Activated CD8-positive, alpha-beta T cell treated with anti-CD3 and anti-CD28 coated beads, Interleukin-2, amount 10 ng/mL, durations not matched to agents 7 days and 5 days (primary cell): ENCODE measurements around the gene INSIG1. TPM values are rescaled to one million over a fixed set of nuclear protein-coding genes. Genes with fewer than 3 reads are reported as not detected.

Experiments used
- ATAC-seq: fragments of 150-1000 bp; cut with Tn5 transposase; one replicate; pipeline ENCODE4 v1.10.0; 2021; ENCODE audit warnings: moderate library complexity
- CTCF ChIA-PET: fragments of 350-600 bp; sonication (Branson Sonifier 250); formaldehyde crosslinking; loops from one replicate; lab custom pipeline; 2021; ENCODE audit warnings: antibody characterized with exemption; lab: Charles Lee
- POLR2A ChIA-PET: fragments of 350-600 bp; sonication (Branson Sonifier 250); formaldehyde crosslinking; loops from one replicate; lab custom pipeline; 2021; ENCODE audit warnings: antibody characterized with exemption; lab: Charles Lee
- DNase-seq: peaks from one replicate; pipeline ENCODE4 v3.0.0-alpha.2; 2020
- H3K27ac Mint-ChIP-seq: one replicate; pipeline ENCODE4 v1.8.0; 2021; ENCODE audit warnings: mild to moderate bottlenecking, mixed read lengths
- H3K27me3 Mint-ChIP-seq: one replicate; pipeline ENCODE4 v1.8.0; 2021; ENCODE audit warnings: low read depth, mixed read lengths
- H3K36me3 Mint-ChIP-seq: one replicate; pipeline ENCODE4 v1.8.0; 2021; ENCODE audit warnings: low read depth, mixed read lengths
- H3K4me1 Mint-ChIP-seq: one replicate; pipeline ENCODE4 v1.8.0; 2021; ENCODE audit warnings: low read depth, mixed read lengths
- H3K4me3 Mint-ChIP-seq: one replicate; pipeline ENCODE4 v1.8.0; 2021; ENCODE audit warnings: mild to moderate bottlenecking, mixed read lengths
- H3K9me3 Mint-ChIP-seq: one replicate; pipeline ENCODE4 v1.8.0; 2022; ENCODE audit warnings: mixed read lengths; ENCODE audit not compliant: insufficient read depth
- total RNA-seq, 2 experiments: library from RNA; stranded (reverse); gene quantifications; one replicate each; pipeline ENCODE4 v1.2.3, GENCODE V29; 2021

INSIG1 gene
- total RNA-seq, 2 experiments from 2014 or later = 83.9 to 89.1 TPM

DNA sequence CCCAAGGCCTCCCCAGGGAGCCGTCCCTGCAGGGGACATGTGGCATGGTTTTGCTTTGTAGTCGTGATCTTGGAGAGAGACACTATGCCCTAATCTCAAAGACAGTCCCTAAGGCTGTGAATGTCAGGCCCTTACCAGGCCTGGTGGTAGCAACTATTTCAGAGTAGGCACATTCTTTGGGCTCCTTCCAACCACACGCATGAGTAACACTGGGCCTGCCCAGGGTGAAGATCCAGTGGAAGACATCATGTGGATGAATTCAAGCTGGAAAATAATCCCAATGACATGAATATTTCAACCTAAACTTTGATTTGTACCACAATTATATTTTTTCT is 39.5 kb upstream of the INSIG1 start:
- ChIA-PET POLR2A (no interaction called here), CTCF (no interaction called here)
- Mint-ChIP-seq H3K36me3 (no peaks in the 10 kb centered on the region), H3K4me3 (no peak overlapping the region), H3K9me3 (no peaks in the 10 kb centered on the region), H3K27ac (no peak overlapping the region), H3K27me3 (peaks cover 3% of the 10 kb centered on the region), H3K4me1 (no peaks in the 10 kb centered on the region)
- no peak for DNase-seq
- ATAC-seq = no peak

DNA sequence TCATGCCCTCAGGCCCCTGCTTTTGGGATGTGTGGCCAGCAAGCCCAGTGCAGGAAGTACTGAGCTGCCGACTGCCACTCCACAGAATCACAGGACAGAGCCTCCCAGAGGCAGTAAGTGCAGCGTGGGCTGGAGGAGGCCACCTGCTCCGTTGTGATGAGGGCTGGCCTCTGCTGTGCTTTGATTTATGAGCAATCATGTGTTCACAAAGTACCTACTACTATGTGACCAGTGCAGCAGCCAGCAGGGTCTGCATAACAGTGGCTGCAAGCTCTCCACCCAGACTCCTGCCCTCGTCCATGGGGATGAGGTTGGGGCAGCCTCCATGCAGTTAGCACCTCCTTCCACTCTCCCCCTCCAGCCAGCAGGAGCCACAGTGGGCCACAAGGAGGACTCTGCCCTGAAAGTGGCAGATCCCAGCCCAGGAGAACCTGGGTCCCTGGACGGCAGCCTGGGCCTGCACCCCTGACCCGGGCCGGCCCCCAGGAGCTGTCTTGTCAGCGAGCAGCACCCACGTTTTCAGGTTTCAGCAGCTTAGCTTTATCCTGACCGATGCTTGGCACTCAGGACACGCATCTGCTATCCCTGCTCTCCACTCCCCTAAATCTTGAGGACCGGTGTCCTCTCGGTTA is 37.7 kb upstream of the INSIG1 start:
- Mint-ChIP-seq H3K4me3 (no peak overlapping the region), H3K27me3 (no peaks in the 10 kb centered on the region), H3K4me1 (no peaks in the 10 kb centered on the region), H3K9me3 (no peaks in the 10 kb centered on the region), H3K36me3 (no peaks in the 10 kb centered on the region), H3K27ac (no peak overlapping the region)
- DNase-seq (no peak), ATAC-seq (no peak)
- POLR2A ChIA-PET = no interaction called here
- CTCF ChIA-PET = no interaction called here

- CTCF ChIA-PET = no interaction called here
- no peak for DNase-seq
Measured at GRCh38 chr7:155260498-155260872, 37.2 kb upstream of the INSIG1 start.

GRCh38 chr7:155261031-155261985 is 36.4 kb upstream of the INSIG1 start:
- no peak overlapping the region for H3K4me3 Mint-ChIP-seq
- ChIA-PET POLR2A (no interaction called here), CTCF (no interaction called here)
- no peaks in the 10 kb centered on the region for H3K27me3 Mint-ChIP-seq
- no peak overlapping the region for H3K27ac Mint-ChIP-seq
- no peaks in the 10 kb centered on the region for H3K4me1 Mint-ChIP-seq
- ATAC-seq = no peak
- no peaks in the 10 kb centered on the region for H3K9me3 Mint-ChIP-seq
- no peak for DNase-seq
- H3K36me3 Mint-ChIP-seq = no peaks in the 10 kb centered on the region

More at GRCh38 chr7:155260498-155260872, 37.2 kb upstream of the INSIG1 start:
- POLR2A ChIA-PET = no interaction called here
- Mint-ChIP-seq H3K9me3 (no peaks in the 10 kb centered on the region), H3K27ac (no peak overlapping the region), H3K27me3 (no peaks in the 10 kb centered on the region), H3K4me3 (no peak overlapping the region), H3K4me1 (no peaks in the 10 kb centered on the region), H3K36me3 (no peaks in the 10 kb centered on the region)
- no peak for ATAC-seq

GRCh38 chr7:155262031-155262430 is 35.6 kb upstream of the INSIG1 start:
- ATAC-seq = no peak
- no peaks in the 10 kb centered on the region for H3K9me3 Mint-ChIP-seq

GRCh38 chr7:155263051-155263450 is 34.6 kb upstream of the INSIG1 start:
- ATAC-seq (no peak), DNase-seq (no peak)
- H3K27me3 Mint-ChIP-seq = no peaks in the 10 kb centered on the region
- H3K4me1 Mint-ChIP-seq = no peaks in the 10 kb centered on the region
- no peaks in the 10 kb centered on the region for H3K36me3 Mint-ChIP-seq
- ChIA-PET CTCF (no interaction called here), POLR2A (no interaction called here)
- H3K9me3 Mint-ChIP-seq = no peaks in the 10 kb centered on the region
- no peak overlapping the region for H3K4me3 Mint-ChIP-seq
- no peak overlapping the region for H3K27ac Mint-ChIP-seq

More at GRCh38 chr7:155262031-155262430, 35.6 kb upstream of the INSIG1 start:
- ChIA-PET POLR2A (no interaction called here), CTCF (no interaction called here)
- H3K4me1 Mint-ChIP-seq = no peaks in the 10 kb centered on the region
- H3K4me3 Mint-ChIP-seq = no peak overlapping the region
- no peaks in the 10 kb centered on the region for H3K36me3 Mint-ChIP-seq
- DNase-seq = no peak
- no peak overlapping the region for H3K27ac Mint-ChIP-seq
- no peaks in the 10 kb centered on the region for H3K27me3 Mint-ChIP-seq

DNA sequence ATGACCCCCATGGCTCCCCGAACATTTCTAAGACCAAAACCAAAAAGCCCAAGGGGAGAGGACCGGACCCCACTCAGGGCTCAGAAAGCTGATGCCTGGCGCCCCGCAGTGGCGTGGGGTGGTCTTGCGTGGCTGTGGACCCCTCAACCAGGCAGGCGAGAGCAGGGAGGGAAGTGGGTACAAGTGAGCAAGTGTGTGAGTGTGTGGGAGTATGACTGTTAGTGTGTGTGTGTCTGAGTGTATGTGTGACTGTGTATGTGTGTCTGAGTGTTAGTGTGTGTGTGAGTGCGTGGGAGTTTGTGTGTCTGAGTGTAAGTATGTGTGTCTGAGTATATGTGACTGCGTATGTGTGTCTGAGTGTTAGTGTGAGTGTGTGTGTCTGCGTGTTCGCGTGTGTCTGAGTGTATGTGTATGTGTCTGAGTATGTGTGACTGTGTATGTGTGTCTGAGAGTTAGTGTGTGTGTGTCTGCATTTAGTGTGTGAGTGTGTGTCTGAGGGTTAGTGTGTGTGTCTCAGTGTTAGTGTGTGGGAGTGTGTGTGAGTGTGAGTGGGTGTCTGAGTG is 34.0 kb upstream of the INSIG1 start:
- Mint-ChIP-seq H3K27ac (no peak overlapping the region), H3K27me3 (no peaks in the 10 kb centered on the region), H3K36me3 (no peaks in the 10 kb centered on the region), H3K4me3 (no peak overlapping the region), H3K4me1 (no peaks in the 10 kb centered on the region), H3K9me3 (no peaks in the 10 kb centered on the region)
- ChIA-PET CTCF (no interaction called here), POLR2A (no interaction called here)
- DNase-seq (no peak), ATAC-seq (no peak)

DNA sequence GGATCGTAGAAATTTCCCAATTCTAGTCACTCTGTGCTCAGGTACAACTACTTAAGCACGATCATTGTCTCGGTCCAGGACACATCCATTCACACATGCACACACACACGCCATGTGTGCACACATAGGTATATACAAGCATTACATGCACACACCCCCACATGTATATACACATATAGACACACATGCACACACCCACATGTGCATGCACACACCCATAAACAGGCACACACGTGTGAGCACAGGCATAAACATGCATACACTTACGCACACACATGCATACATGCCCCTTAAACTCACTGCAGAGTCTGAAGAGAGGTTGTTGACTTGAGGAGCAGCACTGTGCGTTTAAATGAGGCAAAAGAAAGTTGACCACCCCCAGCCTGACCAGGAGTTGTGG is 32.5 kb upstream of the INSIG1 start:
- no peak for ATAC-seq
- H3K27ac Mint-ChIP-seq = no peak overlapping the region
- CTCF ChIA-PET = no interaction called here
- no peak for DNase-seq
- no peaks in the 10 kb centered on the region for H3K36me3 Mint-ChIP-seq
- H3K4me1 Mint-ChIP-seq = no peaks in the 10 kb centered on the region
- H3K27me3 Mint-ChIP-seq = no peaks in the 10 kb centered on the region
- POLR2A ChIA-PET = interaction anchor here (1.5 kb wide), 1 partner anchor 32 kb away, joined by 3 read pairs; no protein-coding TSS in a partner anchor
- no peak overlapping the region for H3K4me3 Mint-ChIP-seq
- no peaks in the 10 kb centered on the region for H3K9me3 Mint-ChIP-seq

DNA sequence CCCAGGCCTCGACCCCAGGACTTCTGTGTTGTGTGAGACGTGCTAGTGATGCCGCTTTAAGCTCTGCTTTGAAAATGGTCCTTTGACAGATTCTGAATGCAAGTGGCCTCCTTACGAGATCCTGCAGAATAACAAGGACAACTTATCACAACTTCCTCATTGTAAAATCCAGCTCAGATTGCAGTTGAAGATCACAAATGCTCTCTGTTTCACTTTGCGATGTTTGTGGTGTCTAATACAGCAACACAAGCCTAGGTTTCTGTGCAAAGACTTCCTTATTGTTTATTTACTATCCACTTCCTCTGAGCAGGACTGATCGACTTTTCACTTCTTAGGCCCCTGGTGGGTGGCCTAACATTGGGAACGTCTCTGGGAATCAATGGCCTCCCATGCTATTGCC is 31.7 kb upstream of the INSIG1 start:
- H3K27me3 Mint-ChIP-seq = no peaks in the 10 kb centered on the region

GRCh38 chr7:155266440-155266839 is 31.2 kb upstream of the INSIG1 start:
- H3K36me3 Mint-ChIP-seq = no peaks in the 10 kb centered on the region
- H3K27ac Mint-ChIP-seq = no peak overlapping the region
- DNase-seq (no peak), ATAC-seq (no peak)
- no peaks in the 10 kb centered on the region for H3K4me1 Mint-ChIP-seq
- H3K9me3 Mint-ChIP-seq = no peaks in the 10 kb centered on the region
- H3K4me3 Mint-ChIP-seq = no peak overlapping the region
- ChIA-PET POLR2A (interaction anchor here (1.5 kb wide), 1 partner anchor 30 kb away, joined by 3 read pairs; no protein-coding TSS in a partner anchor), CTCF (no interaction called here)
- H3K27me3 Mint-ChIP-seq = no peaks in the 10 kb centered on the region

More for the DNA sequence above, 31.7 kb upstream of the INSIG1 start:
- Mint-ChIP-seq H3K36me3 (no peaks in the 10 kb centered on the region), H3K4me3 (no peak overlapping the region), H3K4me1 (no peaks in the 10 kb centered on the region), H3K27ac (no peak overlapping the region), H3K9me3 (no peaks in the 10 kb centered on the region)
- DNase-seq (no peak), ATAC-seq (no peak)
- CTCF ChIA-PET = no interaction called here
- POLR2A ChIA-PET = interaction anchor here (1.5 kb wide), 1 partner anchor 31 kb away, joined by 3 read pairs; no protein-coding TSS in a partner anchor

GRCh38 chr7:155267023-155267422 is 30.7 kb upstream of the INSIG1 start:
- Mint-ChIP-seq H3K4me1 (no peaks in the 10 kb centered on the region), H3K27me3 (no peaks in the 10 kb centered on the region), H3K4me3 (no peak overlapping the region), H3K9me3 (no peaks in the 10 kb centered on the region), H3K27ac (no peak overlapping the region), H3K36me3 (no peaks in the 10 kb centered on the region)
- no peak for DNase-seq
- ATAC-seq = no peak
- ChIA-PET POLR2A (no interaction called here), CTCF (no interaction called here)

- CTCF ChIA-PET = no interaction called here
- POLR2A ChIA-PET = no interaction called here
- no peaks in the 10 kb centered on the region for H3K36me3 Mint-ChIP-seq
- no peak overlapping the region for H3K4me3 Mint-ChIP-seq
- no peaks in the 10 kb centered on the region for H3K4me1 Mint-ChIP-seq
- no peak overlapping the region for H3K27ac Mint-ChIP-seq
- DNase-seq = no peak
- ATAC-seq = no peak
- no peaks in the 10 kb centered on the region for H3K9me3 Mint-ChIP-seq
- H3K27me3 Mint-ChIP-seq = no peaks in the 10 kb centered on the region
Measured at GRCh38 chr7:155267436-155267835, 30.2 kb upstream of the INSIG1 start.
